ENCODE data around the gene ELOVL6. TPM values are rescaled to one million over a fixed set of nuclear protein-coding genes. Genes with fewer than 3 reads are reported as not detected.

The ELOVL6 gene
- total and polyA plus RNA-seq, 4 donors: 19.5 to 38.8 (median 37.5) TPM

GRCh38 chr4:110129544-110129943, 68.9 kb downstream of the ELOVL6 start:
- 88% methylated on average over 3 of the region's 3 CpGs for WGBS
- Histone ChIP-seq H3K9ac (ENCODE audit: low read depth in 1 of 2, low read length in 2 of 2) (no peak overlapping the region), H3K4me1 (ENCODE audit: control insufficient read depth in 4 of 4, insufficient read depth in 4 of 4, low read length in 3 of 4) (peaks cover 6 to 12% (median 9%) of the 10 kb centered on the region in 4 donors), H3K9me3 (ENCODE audit: control insufficient read depth in 4 of 4, low read length in 3 of 4) (no peaks in the 10 kb centered on the region), H3K27ac (ENCODE audit: low read depth in 1 of 2, low read length in 2 of 2) (no peak overlapping the region), H3K36me3 (ENCODE audit: control insufficient read depth in 4 of 4, insufficient read depth in 3 of 4, low read depth in 1 of 4, low read length in 3 of 4) (no peaks in the 10 kb centered on the region), H3K27me3 (ENCODE audit: control insufficient read depth in 4 of 4, insufficient read depth in 4 of 4, low read length in 3 of 4) (no peaks in the 10 kb centered on the region), H3K4me3 (ENCODE audit: low read depth in 1 of 3, low read length in 3 of 3) (no peak overlapping the region)
- no peak for DNase-seq (ENCODE audit: low spot score)
- TF ChIP-seq GABPA (IDR thresholded peaks at IDR 0.05 in 1 of 2, conservative IDR thresholded peaks at IDR 0.05 in 1 of 2): no peak
- no peak for TF ChIP-seq NR2F2 (IDR thresholded peaks at IDR 0.05)
- TF ChIP-seq RAD21 (IDR thresholded peaks at IDR 0.05): no peak
- TF ChIP-seq FOXA1 (IDR thresholded peaks at IDR 0.05): no peak
- TF ChIP-seq ATF3 (IDR thresholded peaks at IDR 0.05): no peak
- no peak for TF ChIP-seq JUND (IDR thresholded peaks at IDR 0.05)
- TF ChIP-seq, protein P1, sequence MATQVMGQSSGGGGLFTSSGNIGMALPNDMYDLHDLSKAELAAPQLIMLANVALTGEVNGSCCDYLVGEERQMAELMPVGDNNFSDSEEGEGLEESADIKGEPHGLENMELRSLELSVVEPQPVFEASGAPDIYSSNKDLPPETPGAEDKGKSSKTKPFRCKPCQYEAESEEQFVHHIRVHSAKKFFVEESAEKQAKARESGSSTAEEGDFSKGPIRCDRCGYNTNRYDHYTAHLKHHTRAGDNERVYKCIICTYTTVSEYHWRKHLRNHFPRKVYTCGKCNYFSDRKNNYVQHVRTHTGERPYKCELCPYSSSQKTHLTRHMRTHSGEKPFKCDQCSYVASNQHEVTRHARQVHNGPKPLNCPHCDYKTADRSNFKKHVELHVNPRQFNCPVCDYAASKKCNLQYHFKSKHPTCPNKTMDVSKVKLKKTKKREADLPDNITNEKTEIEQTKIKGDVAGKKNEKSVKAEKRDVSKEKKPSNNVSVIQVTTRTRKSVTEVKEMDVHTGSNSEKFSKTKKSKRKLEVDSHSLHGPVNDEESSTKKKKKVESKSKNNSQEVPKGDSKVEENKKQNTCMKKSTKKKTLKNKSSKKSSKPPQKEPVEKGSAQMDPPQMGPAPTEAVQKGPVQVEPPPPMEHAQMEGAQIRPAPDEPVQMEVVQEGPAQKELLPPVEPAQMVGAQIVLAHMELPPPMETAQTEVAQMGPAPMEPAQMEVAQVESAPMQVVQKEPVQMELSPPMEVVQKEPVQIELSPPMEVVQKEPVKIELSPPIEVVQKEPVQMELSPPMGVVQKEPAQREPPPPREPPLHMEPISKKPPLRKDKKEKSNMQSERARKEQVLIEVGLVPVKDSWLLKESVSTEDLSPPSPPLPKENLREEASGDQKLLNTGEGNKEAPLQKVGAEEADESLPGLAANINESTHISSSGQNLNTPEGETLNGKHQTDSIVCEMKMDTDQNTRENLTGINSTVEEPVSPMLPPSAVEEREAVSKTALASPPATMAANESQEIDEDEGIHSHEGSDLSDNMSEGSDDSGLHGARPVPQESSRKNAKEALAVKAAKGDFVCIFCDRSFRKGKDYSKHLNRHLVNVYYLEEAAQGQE (IDR thresholded peaks at IDR 0.05): no peak
- TF ChIP-seq MAX (IDR thresholded peaks at IDR 0.05): no peak
- TF ChIP-seq YY1 (IDR thresholded peaks at IDR 0.05): no peak
- TF ChIP-seq EGR1 (IDR thresholded peaks at IDR 0.05; ENCODE audit: low read depth in 2 of 2): no peak
- no peak for TF ChIP-seq FOXA2 (IDR thresholded peaks at IDR 0.05)
- TF ChIP-seq HNF4A (conservative IDR thresholded peaks at IDR 0.05): no peak
- TF ChIP-seq CTCF (IDR thresholded peaks at IDR 0.05; ENCODE audit: low read depth, low read length, missing input control): no peak
- TF ChIP-seq RXRA (IDR thresholded peaks at IDR 0.05): no peak
- TF ChIP-seq TAF1 (conservative IDR thresholded peaks at IDR 0.05): no peak
- TF ChIP-seq HNF4G (IDR thresholded peaks at IDR 0.05): no peak
- no peak for TF ChIP-seq SP1 (IDR thresholded peaks at IDR 0.05)

- Histone ChIP-seq H3K27me3 (ENCODE audit: control insufficient read depth in 4 of 4, insufficient read depth in 4 of 4, low read length in 3 of 4) (no peaks in the 10 kb centered on the region), H3K9ac (ENCODE audit: low read depth in 1 of 2, low read length in 2 of 2) (no peak overlapping the region), H3K9me3 (ENCODE audit: control insufficient read depth in 4 of 4, low read length in 3 of 4) (no peaks in the 10 kb centered on the region), H3K4me1 (ENCODE audit: control insufficient read depth in 4 of 4, insufficient read depth in 4 of 4, low read length in 3 of 4) (peaks cover 5 to 9% (median 6%) of the 10 kb centered on the region in 4 donors), H3K27ac (ENCODE audit: low read depth in 1 of 2, low read length in 2 of 2) (no peak overlapping the region), H3K4me3 (ENCODE audit: low read depth in 1 of 3, low read length in 3 of 3) (no peak overlapping the region), H3K36me3 (ENCODE audit: control insufficient read depth in 4 of 4, insufficient read depth in 3 of 4, low read depth in 1 of 4, low read length in 3 of 4) (no peaks in the 10 kb centered on the region)
- no peak for TF ChIP-seq FOXA1 (IDR thresholded peaks at IDR 0.05)
- TF ChIP-seq TAF1 (conservative IDR thresholded peaks at IDR 0.05): no peak
- no peak for TF ChIP-seq HNF4G (IDR thresholded peaks at IDR 0.05)
- TF ChIP-seq NR2F2 (IDR thresholded peaks at IDR 0.05): no peak
- TF ChIP-seq, protein P1 (IDR thresholded peaks at IDR 0.05): no peak
- TF ChIP-seq SP1 (IDR thresholded peaks at IDR 0.05): no peak
- TF ChIP-seq ATF3 (IDR thresholded peaks at IDR 0.05): no peak
- no peak for TF ChIP-seq EGR1 (IDR thresholded peaks at IDR 0.05; ENCODE audit: low read depth in 2 of 2)
- no peak for TF ChIP-seq HNF4A (conservative IDR thresholded peaks at IDR 0.05)
- no peak for DNase-seq (ENCODE audit: low spot score)
- WGBS: 81% methylated on average over 6 of the region's 6 CpGs
Observed at GRCh38 chr4:110128472-110128919, 69.9 kb downstream of the ELOVL6 start.
